Left lung (tissue), 10 donors: ENCODE measurements around the gene TMEM161A. TPM values are rescaled to one million over a fixed set of nuclear protein-coding genes. Genes with fewer than 3 reads are reported as not detected.

Experiments
- ATAC-seq: fragments of 200-7000 bp; cut with Tn5 transposase; one replicate; pipeline ENCODE4 v1.9.1; 2020; ENCODE audit warnings: moderate library complexity
- DNase-seq, 4 donors: peaks; one replicate each; pipeline ENCODE4 v3.0.0-alpha.2; 2013 to 2020
- H3K27ac ChIP-seq, 2 donors: fragments of 200-600 bp; sonication (generic) in 1 of 2; one replicate each; pipeline versions ENCODE4 v1.5.0 to v1.8.0; 2020 to 2021
- H3K27me3 ChIP-seq, 2 donors: fragments of 200-600 bp; sonication (generic) in 1 of 2; one replicate each; pipeline versions ENCODE4 v1.5.0 to v1.8.0; 2020 to 2021
- H3K36me3 ChIP-seq, 2 donors: fragments of 200-600 bp; sonication (generic) in 1 of 2; one replicate each; pipeline versions ENCODE4 v1.5.0 to v1.8.0; 2020 to 2021
- H3K4me1 ChIP-seq, 2 donors: fragments of 200-600 bp; one replicate each; pipeline ENCODE4 v1.8.0; 2021
- H3K4me3 ChIP-seq, 2 donors: fragments of 200-600 bp; sonication (generic) in 1 of 2; one replicate each; pipeline versions ENCODE4 v1.5.0 to v1.8.0; 2020 to 2021; ENCODE audit warnings: mild to moderate bottlenecking in 1 of 2
- H3K9me3 ChIP-seq, 2 donors: fragments of 200-600 bp; sonication (generic) in 1 of 2; one replicate each; pipeline versions ENCODE4 v1.5.0 to v1.8.0; 2020 to 2021
- CTCF ChIP-seq, 2 donors: fragments of 200-600 bp; sonication (generic) in 1 of 2; IDR thresholded peaks; one replicate each; pipeline versions ENCODE4 v1.5.0 to v1.8.0; 2021; ENCODE audit warnings: antibody characterized with exemption in 2 of 2
- intact Hi-C, 2 donors: fragments of 100-400 bp; cut with DNase I; formaldehyde crosslinking; loops; one replicate each; pipeline versions ENCODE4 v1.11.2 to v1.14.2; 2022
- polyA plus RNA-seq, 6 donors: library from polyadenylated mRNA; unstranded; fragments of 120-200 nt; gene quantifications; one replicate each; pipeline ENCODE4 v1.2.1, GENCODE V29; 2013; ENCODE audit not compliant: insufficient read length in 6 of 6
- total RNA-seq, 2 donors: library from RNA; stranded (reverse); fragmentation: NEBNext Ultra II Directional; extraction: Animal tissue kit (Norgen Biotek cat#: 25700); gene quantifications; one replicate each; pipeline ENCODE4 v1.2.1, GENCODE V29; 2021
- donor health status: DM: no; HTN: yes; CAD: no.
- donor health status: DM: no; HTN: no; CAD: no.

TMEM161A gene
- total and polyA plus RNA-seq, 8 donors = 22.3 to 28.0 (median 25.4) TPM

GRCh38 chr19:19098084-19098702 lies 40.1 kb downstream of the TMEM161A start:
- TF ChIP-seq CTCF (IDR thresholded peaks at IDR 0.05) = no peak
- DNase-seq = no peak

GRCh38 chr19:19096641-19097627 lies 41.3 kb downstream of the TMEM161A start:
- intact Hi-C loops = no loop called here
- Histone ChIP-seq H3K9me3 (no peaks in the 10 kb centered on the region), H3K27ac (no peak overlapping the region), H3K4me1 (no peaks in the 10 kb centered on the region), H3K4me3 (no peak overlapping the region), H3K27me3 (no peaks in the 10 kb centered on the region), H3K36me3 (peaks cover 0 to 19% of the 10 kb centered on the region in 2 donors)
- DNase-seq (no peak), ATAC-seq (no peak)
- TF ChIP-seq CTCF (IDR thresholded peaks at IDR 0.05) = no peak

More at GRCh38 chr19:19098084-19098702, 40.1 kb downstream of the TMEM161A start:
- no peak overlapping the region for H3K27ac ChIP-seq
- intact Hi-C loops = no loop called here
- no peaks in the 10 kb centered on the region for H3K27me3 ChIP-seq
- no peak for ATAC-seq
- H3K4me1 ChIP-seq = no peaks in the 10 kb centered on the region
- no peaks in the 10 kb centered on the region for H3K9me3 ChIP-seq
- H3K36me3 ChIP-seq = peaks cover 0 to 19% of the 10 kb centered on the region in 2 donors
- H3K4me3 ChIP-seq = no peak overlapping the region

- no peaks in the 10 kb centered on the region for H3K9me3 ChIP-seq
- ATAC-seq = no peak
- no peak for TF ChIP-seq CTCF (IDR thresholded peaks at IDR 0.05)
- peaks cover 0 to 15% of the 10 kb centered on the region in 2 donors for H3K36me3 ChIP-seq
- DNase-seq = no peak
- intact Hi-C loops = no loop called here
- H3K4me3 ChIP-seq = no peak overlapping the region
- H3K27me3 ChIP-seq = no peaks in the 10 kb centered on the region
- no peaks in the 10 kb centered on the region for H3K4me1 ChIP-seq
- no peak overlapping the region for H3K27ac ChIP-seq
Observed at GRCh38 chr19:19095691-19096090, 42.6 kb downstream of the TMEM161A start.

GRCh38 chr19:19094513-19094912 lies 43.8 kb downstream of the TMEM161A start:
- DNase-seq (no peak), ATAC-seq (no peak)
- intact Hi-C loops = no loop called here
- TF ChIP-seq CTCF (IDR thresholded peaks at IDR 0.05) = no peak
- H3K9me3 ChIP-seq = no peaks in the 10 kb centered on the region
- H3K27me3 ChIP-seq = no peaks in the 10 kb centered on the region
- H3K27ac ChIP-seq = no peak overlapping the region
- H3K36me3 ChIP-seq = peaks cover 0 to 11% of the 10 kb centered on the region in 2 donors
- H3K4me1 ChIP-seq = no peaks in the 10 kb centered on the region
- no peak overlapping the region for H3K4me3 ChIP-seq

- intact Hi-C loops = no loop called here
- H3K4me3 ChIP-seq = no peak overlapping the region
- no peak overlapping the region for H3K27ac ChIP-seq
- H3K36me3 ChIP-seq = no peaks in the 10 kb centered on the region
- H3K4me1 ChIP-seq = no peaks in the 10 kb centered on the region
- H3K9me3 ChIP-seq = no peaks in the 10 kb centered on the region
- ATAC-seq (no peak), DNase-seq (no peak)
- no peaks in the 10 kb centered on the region for H3K27me3 ChIP-seq
- TF ChIP-seq CTCF (IDR thresholded peaks at IDR 0.05) = no peak
Observed at GRCh38 chr19:19087676-19088075, 50.6 kb downstream of the TMEM161A start.
